NB4 (cell line): ENCODE data around the gene SLFN11.
"Not testable (repeated sequence)": the region's sequence is repeated elsewhere in the genome, so short reads cannot be mapped to it uniquely, and the experiment has no call there.

Experiments used
- CTCF ChIP-seq: IDR thresholded peaks from one replicate; pipeline ENCODE4 v1.5.1; 2012; ENCODE audit warnings: low read depth, low read length
- MAX ChIP-seq: IDR thresholded peaks from 2 replicates; pipeline ENCODE4 v1.6.1; 2011; ENCODE audit warnings: low read depth, low read length
- MYC ChIP-seq: IDR thresholded peaks from 2 replicates; pipeline ENCODE4 v1.6.1; 2011; ENCODE audit warnings: low read depth, low read length

GRCh38 chr17:35393783-35394182 is 20.4 kb upstream of the SLFN11 start:
- not testable (repeated sequence) for TF ChIP-seq MYC, CTCF, MAX
